Epithelial cell of prostate (primary cell): Measurements from ENCODE around the gene HOXB2.

ENCODE experiments used
- DNase-seq: peaks from one replicate; pipeline ENCODE4 v3.0.0-alpha.2; 2011; ENCODE audit warnings: low read depth, low spot score
- H3K27ac ChIP-seq: fragments of 450-650 bp; 2 replicates; pipeline ENCODE4 v1.5.1; 2017; ENCODE audit warnings: mild to moderate bottlenecking

The HOXB2 gene

DNA sequence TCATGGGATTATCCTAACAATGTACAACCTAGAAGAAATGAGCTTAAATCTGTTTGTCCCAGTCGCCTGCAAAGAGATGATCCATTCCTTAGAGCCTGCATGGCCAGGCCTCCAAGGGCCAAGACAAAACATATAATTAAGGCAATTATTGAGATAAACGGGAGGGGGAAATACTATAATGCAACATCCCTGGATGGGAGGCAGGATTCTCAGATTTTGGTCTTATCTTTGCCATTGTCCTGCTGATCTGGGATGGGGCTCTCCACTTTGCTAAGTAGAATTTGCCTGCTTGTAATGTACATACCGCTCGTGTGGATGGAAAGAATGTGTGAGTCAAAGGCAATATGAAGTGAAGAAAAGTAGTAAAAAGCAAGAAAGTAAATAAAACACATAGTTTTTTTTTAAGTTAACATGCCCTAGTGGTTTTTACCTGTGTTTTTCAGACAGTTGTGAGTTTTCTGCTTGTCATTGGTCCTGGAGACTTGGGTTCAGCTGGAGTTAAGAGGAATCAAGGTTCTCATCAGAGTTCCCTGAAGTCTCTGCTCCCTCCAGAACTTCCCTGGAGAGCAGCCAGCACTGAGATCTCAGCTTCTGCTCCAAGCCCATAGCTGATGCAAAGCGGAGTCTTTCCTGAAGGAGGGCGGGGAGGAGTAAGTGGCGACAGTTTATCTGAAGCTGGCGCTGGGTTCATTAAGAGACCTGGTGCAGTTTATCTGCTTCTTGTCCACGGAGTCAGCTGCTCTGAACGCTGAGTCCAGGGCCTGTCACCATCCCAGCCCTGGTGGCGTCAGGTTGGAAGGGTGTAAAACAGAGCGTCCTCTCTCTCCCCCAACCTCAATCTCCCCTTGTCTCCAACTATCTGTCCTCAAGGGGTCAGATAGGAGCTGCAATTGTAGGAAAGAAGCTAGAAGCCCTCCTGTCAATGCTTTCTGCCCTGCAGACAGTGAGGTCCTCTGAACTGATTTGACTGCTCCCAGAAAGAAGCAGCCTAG is 44.2 kb downstream of the HOXB2 start:
- no peak for DNase-seq

GRCh38 chr17:48499735-48500434 is 45.0 kb downstream of the HOXB2 start:
- no peak for DNase-seq
- no peak overlapping the region for H3K27ac ChIP-seq

More for the DNA sequence above, 44.2 kb downstream of the HOXB2 start:
- no peak overlapping the region for H3K27ac ChIP-seq

DNA sequence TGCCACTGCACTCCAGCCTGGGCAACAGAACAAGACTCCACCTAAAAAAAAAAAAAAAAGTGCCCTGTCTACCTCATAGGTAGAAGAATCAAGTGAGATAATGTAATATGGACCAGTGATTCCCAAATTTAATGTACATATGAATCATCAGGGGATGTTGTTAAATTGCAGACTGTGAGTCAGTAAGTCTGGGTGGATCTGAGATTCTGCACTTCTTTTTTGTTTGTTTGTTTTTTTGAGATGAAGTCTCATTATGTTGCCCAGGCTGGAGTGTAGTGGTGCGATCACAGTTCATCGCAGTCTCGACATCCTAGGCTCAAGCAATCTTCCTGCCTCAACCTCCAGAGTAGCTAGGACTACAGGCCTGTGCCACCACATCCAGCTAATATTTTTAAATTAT is 45.7 kb downstream of the HOXB2 start:
- no peak for DNase-seq
- no peak overlapping the region for H3K27ac ChIP-seq

DNA sequence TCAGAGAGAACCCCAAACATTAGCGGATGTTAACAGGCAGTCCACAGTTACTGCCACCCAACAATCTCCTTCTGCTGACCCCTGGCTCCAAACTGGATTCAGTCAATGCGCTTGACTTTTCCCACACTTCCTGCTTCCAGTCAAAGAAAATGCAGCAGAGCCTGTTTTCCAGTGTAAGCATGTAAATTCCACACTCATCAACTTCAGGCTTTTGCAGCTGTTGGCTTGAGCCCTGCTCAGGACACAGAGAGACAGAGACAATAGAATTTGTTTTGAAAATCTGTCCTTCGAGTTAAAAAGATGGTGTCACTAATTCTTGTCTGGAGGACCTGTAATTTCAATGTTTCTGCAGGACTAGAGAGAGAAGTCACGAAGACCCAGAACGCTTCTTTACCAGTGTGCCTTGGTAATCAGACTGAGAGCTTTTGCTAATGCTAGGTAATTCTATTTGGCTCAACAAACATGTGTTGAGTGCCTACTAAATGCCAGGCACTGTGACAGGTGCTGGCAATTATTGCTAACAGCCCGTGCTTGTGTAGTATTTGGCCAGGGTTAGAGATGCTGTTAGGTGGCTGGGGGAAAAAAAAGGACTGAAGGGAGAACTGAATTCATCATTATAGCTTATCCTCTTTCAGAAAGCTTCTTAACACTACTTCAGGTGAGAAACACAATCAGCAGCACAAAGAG is 46.6 kb downstream of the HOXB2 start:
- DNase-seq = no peak
- no peak overlapping the region for H3K27ac ChIP-seq

- DNase-seq = no peak
- H3K27ac ChIP-seq = peak overlapping the region; percentile 6
Measured at GRCh38 chr17:48497103-48497502, 47.8 kb downstream of the HOXB2 start.

- no peak for DNase-seq
Measured at GRCh38 chr17:48494335-48494734, 50.6 kb downstream of the HOXB2 start.

More at GRCh38 chr17:48494335-48494734, 50.6 kb downstream of the HOXB2 start:
- no peak overlapping the region for H3K27ac ChIP-seq
